Naive thymus-derived CD4-positive, alpha-beta T cell (primary cell): ENCODE measurements around the gene TMEM31. TPM values are rescaled to one million over a fixed set of nuclear protein-coding genes. Genes with fewer than 3 reads are reported as not detected.

Source experiments
- ATAC-seq: fragments of 150-1000 bp; cut with Tn5 transposase; 2 replicates; pipeline ENCODE4 v1.10.0; 2021; ENCODE audit warnings: mild to moderate bottlenecking, moderate library complexity
- CTCF ChIA-PET: fragments of 350-600 bp; sonication (Branson Sonifier 250); formaldehyde crosslinking; loops from one replicate; lab custom pipeline; 2021; ENCODE audit warnings: antibody characterized with exemption; lab: Charles Lee
- POLR2A ChIA-PET: fragments of 350-600 bp; sonication (Branson Sonifier 250); formaldehyde crosslinking; loops from one replicate; lab custom pipeline; 2021; ENCODE audit warnings: antibody characterized with exemption, inconsistent platforms; lab: Charles Lee
- DNase-seq, 9 donors: peaks; one replicate each; pipeline versions ENCODE4 v3.0.0 to v3.0.0-alpha.2; 2020 to 2022; ENCODE audit warnings: mixed read lengths in 1 of 9
- H3K27ac ChIP-seq: one replicate; pipeline ENCODE4 v1.7.0; 2013; ENCODE audit warnings: mild to moderate bottlenecking, low read depth, low read length, moderate library complexity
- H3K27me3 ChIP-seq, 2 donors: one replicate each; pipeline ENCODE4 v1.7.0; 2013; ENCODE audit warnings: low read length in 2 of 2, mild to moderate bottlenecking in 2 of 2, moderate library complexity in 2 of 2; ENCODE audit not compliant: control insufficient read depth in 2 of 2, insufficient read depth in 2 of 2
- H3K36me3 ChIP-seq, 3 experiments: 1 replicate in 2 of 3; 2 replicates in 1 of 3; pipeline ENCODE4 v1.7.0; 2013; ENCODE audit warnings: low read length in 3 of 3, mild to moderate bottlenecking in 3 of 3, moderate library complexity in 1 of 3; ENCODE audit not compliant: insufficient read depth in 3 of 3, control insufficient read depth in 2 of 3
- H3K4me1 ChIP-seq, 2 donors: one replicate each; pipeline ENCODE4 v1.7.0; 2013; ENCODE audit warnings: low read length in 2 of 2, mild to moderate bottlenecking in 2 of 2, moderate library complexity in 1 of 2; ENCODE audit not compliant: control insufficient read depth in 2 of 2, insufficient read depth in 2 of 2
- H3K4me3 ChIP-seq: 2 replicates; pipeline ENCODE4 v1.7.0; 2013; ENCODE audit warnings: mild to moderate bottlenecking, low read length
- H3K9me3 ChIP-seq, 3 experiments: 1 replicate in 2 of 3; 2 replicates in 1 of 3; pipeline ENCODE4 v1.7.0; 2013; ENCODE audit warnings: low read length in 3 of 3; ENCODE audit not compliant: control insufficient read depth in 2 of 3
- H3K27ac Mint-ChIP-seq, 9 donors: one replicate each; pipeline ENCODE4 v1.8.0; 2020 to 2022; ENCODE audit warnings: mixed read lengths in 9 of 9, mild to moderate bottlenecking in 8 of 9, moderate library complexity in 5 of 9, inconsistent platforms in 2 of 9
- H3K27me3 Mint-ChIP-seq, 5 donors: one replicate each; pipeline ENCODE4 v1.8.0; 2021 to 2022; ENCODE audit warnings: mixed read lengths in 5 of 5, mild to moderate bottlenecking in 1 of 5
- H3K36me3 Mint-ChIP-seq, 5 donors: one replicate each; pipeline ENCODE4 v1.8.0; 2020 to 2022; ENCODE audit warnings: mixed read lengths in 5 of 5, mild to moderate bottlenecking in 3 of 5, inconsistent platforms in 1 of 5
- H3K4me1 Mint-ChIP-seq, 7 donors: one replicate each; pipeline ENCODE4 v1.8.0; 2020 to 2022; ENCODE audit warnings: mixed read lengths in 7 of 7, mild to moderate bottlenecking in 3 of 7, inconsistent platforms in 1 of 7
- H3K4me3 Mint-ChIP-seq, 10 donors: one replicate each; pipeline ENCODE4 v1.8.0; 2020 to 2022; ENCODE audit warnings: mild to moderate bottlenecking in 10 of 10, mixed read lengths in 10 of 10, moderate library complexity in 6 of 10, inconsistent platforms in 2 of 10
- H3K9me3 Mint-ChIP-seq, 11 donors: one replicate each; pipeline ENCODE4 v1.8.0; 2020 to 2022; ENCODE audit warnings: mixed read lengths in 11 of 11, mild to moderate bottlenecking in 4 of 11, inconsistent platforms in 1 of 11, moderate library complexity in 1 of 11
- intact Hi-C, 2 donors: fragments of 100-400 bp; cut with micrococcal nuclease; formaldehyde crosslinking; loops; one replicate each; pipeline ENCODE4 v1.15.1; 2023
- polyA plus RNA-seq, 2 donors: library from polyadenylated mRNA; unstranded; fragments of 300-500 nt; fragmentation: Illumina TruSeq; gene quantifications; one replicate each; pipeline ENCODE4 v1.2.3, GENCODE V29; 2021
- total RNA-seq, 6 experiments: library from RNA in 5 of 6; stranded (reverse) in 5 of 6; gene quantifications; 1 replicate in 5 of 6; 2 replicates in 1 of 6; pipeline ENCODE4 v1.2.3 and lab custom pipeline; 2021 to 2026

The TMEM31 gene
- total and polyA plus RNA-seq, 7 experiments from 2014 or later = not detected

DNA sequence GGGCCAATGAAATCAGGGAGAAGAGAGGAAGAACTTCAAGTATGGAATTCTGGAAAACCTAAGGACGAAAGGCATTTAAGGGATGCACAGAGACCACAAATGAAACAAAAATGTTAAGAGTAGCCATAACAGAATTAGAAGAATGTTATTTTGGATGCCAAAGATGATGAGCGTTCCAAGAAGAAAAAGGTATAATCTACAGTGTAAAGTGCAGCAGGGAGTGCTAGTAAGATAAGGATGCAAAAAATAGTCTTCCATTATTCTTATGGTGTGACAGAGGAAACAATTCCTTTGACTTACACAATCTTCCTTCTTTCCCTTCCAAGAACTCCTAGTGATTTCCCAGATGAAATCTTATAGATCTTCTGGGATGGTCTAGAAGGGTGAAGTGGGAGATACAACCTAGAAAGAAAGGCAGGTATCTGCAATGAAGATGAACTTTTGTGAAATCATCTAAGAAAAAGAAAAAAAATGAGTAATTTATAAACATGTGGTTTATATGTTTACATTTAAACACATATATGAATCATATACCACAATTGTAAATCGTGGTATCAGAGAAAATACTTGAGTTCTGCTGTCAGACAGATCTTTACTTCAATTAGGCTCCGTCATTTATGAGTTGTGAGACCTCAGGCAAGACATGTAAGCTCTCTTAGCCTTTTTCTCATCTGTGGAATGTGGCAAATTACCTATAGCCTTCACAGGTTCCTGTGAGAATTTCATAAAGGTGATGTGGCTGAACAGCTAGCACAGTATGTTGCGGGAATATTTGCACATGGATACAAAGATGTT, 32.3 kb upstream of the TMEM31 start:
- POLR2A ChIA-PET = no interaction called here
- peaks cover 5 to 17% (median 10%) of the 10 kb centered on the region in 5 donors for H3K36me3 Mint-ChIP-seq
- intact Hi-C loops = no loop called here

DNA sequence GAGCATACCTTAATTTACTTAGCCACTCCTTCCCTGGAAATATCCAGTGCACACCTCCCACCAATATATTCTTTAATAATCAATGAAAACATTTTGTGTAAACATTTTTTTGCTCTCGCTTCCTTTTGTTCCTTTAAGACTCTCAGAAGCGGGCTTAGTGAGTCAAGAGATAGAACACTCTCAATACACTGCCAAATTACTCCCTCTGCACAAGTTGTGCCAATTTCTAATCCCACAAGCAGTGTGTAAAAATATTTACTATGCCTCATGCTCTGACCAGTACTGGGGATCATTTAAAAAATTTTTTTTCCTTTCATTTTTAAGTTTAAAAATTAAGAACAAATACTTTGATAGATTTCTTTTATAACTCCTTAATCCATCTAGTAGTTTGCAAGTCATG, 29.3 kb upstream of the TMEM31 start:
- POLR2A ChIA-PET = interaction anchor here (0.6 kb wide), 1 partner anchor 152 kb away, joined by 3 read pairs; no protein-coding TSS in a partner anchor
- no peak for DNase-seq
- Mint-ChIP-seq H3K4me3 (no peak overlapping the region), H3K4me1 (peaks cover 2 to 23% (median 14%) of the 10 kb centered on the region in 7 donors), H3K9me3 (no peaks in the 10 kb centered on the region), H3K27ac (no peak overlapping the region), H3K36me3 (peaks cover 10 to 20% (median 13%) of the 10 kb centered on the region in 5 donors), H3K27me3 (no peaks in the 10 kb centered on the region)
- intact Hi-C loops = loop anchor here in 1 of 2 donors (10.0 kb wide), 1 partner anchor 427 kb away; the partner anchor contains the start of gene TCEAL8
- ATAC-seq = no peak
- no peaks in the 10 kb centered on the region for H3K27me3 ChIP-seq
- H3K4me1 ChIP-seq = peaks cover 3 to 4% of the 10 kb centered on the region in 2 donors
- H3K9me3 ChIP-seq = no peaks in the 10 kb centered on the region
- no peak overlapping the region for H3K27ac ChIP-seq
- CTCF ChIA-PET = no interaction called here
- H3K36me3 ChIP-seq = peaks cover 4 to 26% (median 14%) of the 10 kb centered on the region in 3 experiments
- H3K4me3 ChIP-seq = no peak overlapping the region

More for the DNA sequence above, 32.3 kb upstream of the TMEM31 start:
- ATAC-seq (no peak), DNase-seq (no peak)
- H3K9me3 Mint-ChIP-seq = no peaks in the 10 kb centered on the region
- Histone ChIP-seq H3K36me3 (peaks cover 4 to 18% (median 6%) of the 10 kb centered on the region in 3 experiments), H3K27ac (no peak overlapping the region), H3K27me3 (no peaks in the 10 kb centered on the region), H3K9me3 (no peaks in the 10 kb centered on the region), H3K4me1 (no peaks in the 10 kb centered on the region), H3K4me3 (no peak overlapping the region)
- peak overlapping the region in 1 of 9 donors; percentile 28 for H3K27ac Mint-ChIP-seq
- no peak overlapping the region for H3K4me3 Mint-ChIP-seq
- peaks cover 0 to 15% (median 3%) of the 10 kb centered on the region in 7 donors for H3K4me1 Mint-ChIP-seq
- no peaks in the 10 kb centered on the region for H3K27me3 Mint-ChIP-seq
- CTCF ChIA-PET = no interaction called here

- intact Hi-C loops = loop anchor here (5.0 to 10.0 kb wide), 7 partner anchors 78 to 1753 kb away; partner anchors contain the start of genes ZMAT1 (in 2 of the 2), RAB9B (in 1 of the 2), TCEAL3 (in 1 of the 2) and TCEAL8 (in 1 of the 2)
- DNase-seq (no peak), ATAC-seq (no peak)
- Mint-ChIP-seq H3K4me1 (peaks cover 0 to 23% (median 10%) of the 10 kb centered on the region in 7 donors), H3K27ac (peak overlapping the region in 3 of 9 donors; percentile 77 to 92 (median 88)), H3K4me3 (peak overlapping the region in 6 of 10 donors; percentile 69 to 91 (median 82)), H3K36me3 (peaks cover 0 to 9% (median 5%) of the 10 kb centered on the region in 5 donors), H3K9me3 (no peaks in the 10 kb centered on the region), H3K27me3 (no peaks in the 10 kb centered on the region)
- Histone ChIP-seq H3K27ac (peak overlapping the region; percentile 94), H3K27me3 (no peaks in the 10 kb centered on the region), H3K9me3 (no peaks in the 10 kb centered on the region), H3K4me1 (peaks cover 4 to 13% of the 10 kb centered on the region in 2 donors), H3K36me3 (peaks cover 0 to 14% (median 10%) of the 10 kb centered on the region in 3 experiments), H3K4me3 (peak overlapping the region; percentile 79)
- CTCF ChIA-PET = no interaction called here
- POLR2A ChIA-PET = no interaction called here
These were observed 25.3 kb upstream of the TMEM31 start for GRCh38 chrX:103685396-103685795.

DNA sequence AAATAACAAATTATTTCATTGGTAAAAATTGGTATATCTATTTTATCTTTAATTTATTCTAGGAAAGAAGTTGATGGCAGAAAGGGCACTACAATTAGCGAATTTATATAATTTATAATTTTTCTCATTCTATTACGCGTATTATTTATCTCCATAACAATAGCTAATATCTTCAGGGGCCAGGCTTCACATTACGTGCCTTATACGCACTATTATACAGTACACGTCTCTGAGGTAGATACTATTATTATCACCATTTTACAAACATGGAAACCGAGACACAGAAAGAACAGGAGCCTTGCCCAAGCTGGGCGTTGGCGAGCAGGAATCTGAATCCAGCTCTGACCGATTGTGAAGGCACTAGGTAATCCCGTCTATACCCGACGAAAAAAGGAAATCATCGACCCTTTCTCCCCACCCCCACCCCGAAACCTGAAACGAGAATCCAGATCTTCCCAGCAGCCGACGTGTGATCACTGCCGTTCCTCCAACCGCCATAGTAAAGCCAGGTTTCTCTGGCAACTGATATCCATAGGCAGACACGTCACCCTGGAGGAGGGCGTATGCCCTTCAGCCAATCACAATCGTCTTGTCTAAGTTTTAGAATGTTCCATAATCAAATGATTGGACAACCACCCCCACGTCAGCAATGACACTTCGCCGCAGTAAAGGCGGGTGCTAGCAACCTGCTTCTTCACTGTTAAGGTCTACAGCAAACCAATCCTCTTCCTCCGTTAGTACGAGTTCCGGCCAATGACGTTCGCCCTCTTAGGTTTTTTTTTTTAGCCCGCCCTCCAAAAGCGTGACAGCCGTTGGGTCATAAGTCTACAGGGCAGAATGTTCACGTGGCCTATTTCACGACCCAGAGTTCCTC, 24.3 kb upstream of the TMEM31 start, which contains the start of gene MORF4L2:
Gene MORF4L2 (minus strand): TSS at position 501 of the 874 bp plus-strand sequence. CDS start 9,672 bp downstream, outside the sequence.
- H3K4me3 Mint-ChIP-seq = peak within 1 kb of the TSS in 6 of 10 donors; percentile 69 to 91 (median 82)
- peaks cover 0 to 23% (median 10%) of the 10 kb centered on the region in 7 donors for H3K4me1 Mint-ChIP-seq

DNA sequence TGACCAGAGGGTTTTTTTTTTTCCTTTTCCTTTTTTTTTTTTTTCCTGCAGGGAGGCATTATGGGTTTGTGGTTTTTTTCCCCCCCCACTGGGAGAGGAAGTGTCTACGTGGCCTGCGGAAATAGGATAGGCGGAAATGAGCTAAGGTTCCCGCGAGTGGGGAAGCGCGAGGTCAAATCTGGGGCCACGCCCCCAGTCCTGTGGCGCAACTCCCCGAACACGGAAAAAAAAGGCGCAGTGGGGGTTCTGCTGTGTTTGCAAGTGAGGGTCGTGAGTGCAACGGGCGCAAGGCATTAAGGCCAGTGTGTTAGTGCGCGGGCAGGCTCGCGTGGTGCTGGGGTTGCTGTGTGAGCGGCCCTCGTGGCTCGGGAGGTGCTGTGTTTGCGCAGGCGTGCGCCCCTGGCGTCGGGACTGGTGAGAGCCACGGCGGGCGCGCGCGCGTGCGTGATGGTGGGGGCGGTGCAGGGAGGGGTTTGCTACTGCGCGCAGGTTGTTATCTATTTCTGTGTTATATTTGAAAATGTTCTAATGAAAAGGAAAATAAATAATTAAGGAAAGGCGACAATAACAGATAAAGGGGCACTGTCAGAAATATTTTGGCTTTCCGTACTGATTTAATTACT, 23.5 kb upstream of the TMEM31 start:
- Histone ChIP-seq H3K4me1 (peaks cover 4 to 13% of the 10 kb centered on the region in 2 donors), H3K36me3 (peaks cover 0 to 10% (median 8%) of the 10 kb centered on the region in 3 experiments), H3K9me3 (no peaks in the 10 kb centered on the region), H3K27me3 (no peaks in the 10 kb centered on the region), H3K4me3 (peak overlapping the region; percentile 83), H3K27ac (peak overlapping the region; percentile 94)
- DNase-seq (peak; percentile 81 to 93 (median 87)), ATAC-seq (peak; percentile 76)
- H3K9me3 Mint-ChIP-seq = no peaks in the 10 kb centered on the region
- peaks cover 0 to 9% (median 5%) of the 10 kb centered on the region in 5 donors for H3K36me3 Mint-ChIP-seq
- intact Hi-C loops = loop anchor here (1.0 to 10.0 kb wide), 13 partner anchors 58 to 1755 kb away; partner anchors contain the start of genes ZMAT1 (in 2 of the 2), BEX2 (in 1 of the 2), RAB9B (in 1 of the 2) and TCEAL1 (in 1 of the 2)
- H3K4me1 Mint-ChIP-seq = peaks cover 0 to 19% (median 10%) of the 10 kb centered on the region in 7 donors
- H3K4me3 Mint-ChIP-seq = no peak overlapping the region
- no peaks in the 10 kb centered on the region for H3K27me3 Mint-ChIP-seq
- ChIA-PET CTCF (no interaction called here), POLR2A (interaction anchor here (0.7 to 1.0 kb wide), 4 partner anchors 8 to 470 kb away, joined by 3 to 6 read pairs (median 3); partner anchors contain the start of gene SLC25A53)
- H3K27ac Mint-ChIP-seq = no peak overlapping the region

More for the DNA sequence above, 24.3 kb upstream of the TMEM31 start, which contains the start of gene MORF4L2:
- ChIA-PET CTCF (no interaction called here), POLR2A (interaction anchor here (0.7 to 1.0 kb wide), 4 partner anchors 9 to 471 kb away, joined by 3 to 6 read pairs (median 3); partner anchors contain the start of gene SLC25A53)
- H3K4me3 ChIP-seq = peak within 1 kb of the TSS; percentile 83
- intact Hi-C loops = loop anchor here (1.0 to 10.0 kb wide), 18 partner anchors 58 to 1754 kb away; partner anchors contain the start of genes TCEAL1 (in 2 of the 2), ZMAT1 (in 2 of the 2), BEX2 (in 1 of the 2) and BEX4 (in 1 of the 2)
- no peaks in the 10 kb centered on the region for H3K9me3 ChIP-seq
- Mint-ChIP-seq H3K27ac (peak within 1 kb of the TSS in 5 of 9 donors; percentile 77 to 92 (median 81)), H3K9me3 (no peaks in the 10 kb centered on the region), H3K27me3 (no peaks in the 10 kb centered on the region), H3K36me3 (peaks cover 0 to 9% (median 5%) of the 10 kb centered on the region in 5 donors)
- H3K27me3 ChIP-seq = no peaks in the 10 kb centered on the region
- DNase-seq (peak; percentile 42 to 96 (median 89)), ATAC-seq (peak; percentile 90)
- peaks cover 4 to 13% of the 10 kb centered on the region in 2 donors for H3K4me1 ChIP-seq
- peaks cover 0 to 14% (median 8%) of the 10 kb centered on the region in 3 experiments for H3K36me3 ChIP-seq
- peak within 1 kb of the TSS; percentile 94 for H3K27ac ChIP-seq
